Kidney tubule cell (primary cell): ENCODE data around the gene UBR4.
"Not testable (repeated sequence)": the region's sequence is repeated elsewhere in the genome, so short reads cannot be mapped to it uniquely, and the experiment has no call there.

Experiments
- DNase-seq: peaks from one replicate; pipeline ENCODE4 v3.0.0-alpha.2; 2018; ENCODE audit warnings: low spot score

UBR4 gene

GRCh38 chr1:19209990-19210771, at the start of gene UBR4:
TSS of gene UBR4 (minus strand) at chr1:19210266. CDS start at chr1:19210248, 18 bp downstream.
- peak; percentile 96 for DNase-seq

- DNase-seq = no peak
Measured at GRCh38 chr1:19258353-19258752, 48.3 kb upstream of the UBR4 start.

- DNase-seq = peak; percentile 17
Measured at GRCh38 chr1:19257178-19257914, 47.3 kb upstream of the UBR4 start.

- DNase-seq = not testable (repeated sequence)
Measured at GRCh38 chr1:19256301-19256700, 46.2 kb upstream of the UBR4 start.

GRCh38 chr1:19255288-19255687, 45.2 kb upstream of the UBR4 start:
- DNase-seq = no peak

- no peak for DNase-seq
Measured at GRCh38 chr1:19254416-19254815, 44.4 kb upstream of the UBR4 start.

GRCh38 chr1:19251305-19252196, 41.5 kb upstream of the UBR4 start, which contains the start of the genes EMC1 and MRTO4:
TSS of gene EMC1 (minus strand) at chr1:19251524. CDS start at chr1:19251509, 15 bp downstream.
TSS of gene MRTO4 (plus strand) at chr1:19251805. CDS start at chr1:19251836, 31 bp downstream.
- DNase-seq = peak; percentile 84

GRCh38 chr1:19250629-19251304, 40.7 kb upstream of the UBR4 start:
- peak; percentile 11 for DNase-seq

GRCh38 chr1:19240673-19241538, 30.8 kb upstream of the UBR4 start:
- peak; percentile 65 for DNase-seq

- no peak for DNase-seq
Measured at GRCh38 chr1:19239876-19240275, 29.8 kb upstream of the UBR4 start.

- no peak for DNase-seq
Measured at GRCh38 chr1:19234224-19234623, 24.2 kb upstream of the UBR4 start.

GRCh38 chr1:19232524-19232846, 22.4 kb upstream of the UBR4 start:
- DNase-seq = peak; percentile 10

GRCh38 chr1:19231736-19232523, 21.9 kb upstream of the UBR4 start:
- not testable (repeated sequence) for DNase-seq

GRCh38 chr1:19229828-19230325, 19.8 kb upstream of the UBR4 start:
- no peak for DNase-seq

GRCh38 chr1:19229229-19229628, 19.2 kb upstream of the UBR4 start:
- DNase-seq = no peak

GRCh38 chr1:19222979-19223824, 13.1 kb upstream of the UBR4 start:
- peak; percentile 85 for DNase-seq

GRCh38 chr1:19222573-19222972, 12.5 kb upstream of the UBR4 start:
- DNase-seq = no peak

- no peak for DNase-seq
Measured at GRCh38 chr1:19220991-19221390, 10.9 kb upstream of the UBR4 start.
